ENCODE data around the gene DYNLT3.

- TF ChIP-seq POLR2A (IDR thresholded peaks at IDR 0.05; ENCODE audit: low read depth, low read length) (no peak), SPI1 (IDR thresholded peaks at IDR 0.05; ENCODE audit: low read depth, low read length) (no peak), TAF1 (IDR thresholded peaks at IDR 0.05; ENCODE audit: low read depth, low read length) (no peak), POLR2AphosphoS5 (IDR thresholded peaks at IDR 0.05; ENCODE audit: low read depth, low read length) (no peak), POU2F2 (IDR thresholded peaks at IDR 0.05; ENCODE audit: low read depth, low read length) (no peak)
These were observed 46.7 kb downstream of the DYNLT3 start for GRCh38 chrX:37800717-37801116.

All from GM12891 (cell line).